CD4-positive, alpha-beta T cell treated with Interleukin-12 subunit alpha and Interleukin-12 subunit beta, for 1 hour (primary cell): ENCODE measurements around the gene STARD13.

Source experiments
- DNase-seq: peaks from one replicate; pipeline ENCODE4 v3.0.0-alpha.2; 2020

Gene STARD13

GRCh38 chr13:33274264-33274663 is 11.3 kb downstream of the STARD13 start:
- DNase-seq, result no peak

GRCh38 chr13:33272531-33273124 is 12.9 kb downstream of the STARD13 start:
- no peak for DNase-seq

GRCh38 chr13:33271759-33272158 is 13.8 kb downstream of the STARD13 start:
- no peak for DNase-seq

GRCh38 chr13:33270895-33271538 is 14.5 kb downstream of the STARD13 start:
- no peak for DNase-seq

GRCh38 chr13:33265607-33266006 is 19.9 kb downstream of the STARD13 start:
- DNase-seq, result no peak

GRCh38 chr13:33265133-33265532 is 20.4 kb downstream of the STARD13 start:
- no peak for DNase-seq

DNA sequence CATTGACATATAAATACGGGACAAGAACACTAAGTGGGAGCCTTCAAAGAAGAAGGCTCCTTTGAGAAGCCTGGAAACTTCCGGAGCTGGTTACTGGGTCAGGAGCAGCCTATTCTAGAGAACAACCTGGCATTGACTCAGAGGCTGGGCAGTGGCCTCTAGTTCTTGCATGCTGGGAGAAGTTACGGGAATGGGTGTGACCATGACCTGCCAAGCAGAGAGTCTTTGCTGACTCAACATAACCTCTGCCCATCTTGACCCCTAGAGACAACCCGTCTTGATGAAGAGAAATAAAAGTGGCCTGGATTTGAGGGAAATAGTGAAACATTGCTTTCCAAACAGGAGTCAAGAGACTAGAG is 21.0 kb downstream of the STARD13 start:
- DNase-seq, result no peak

GRCh38 chr13:33263976-33264619 is 21.5 kb downstream of the STARD13 start:
- no peak for DNase-seq

GRCh38 chr13:33263484-33263883 is 22.1 kb downstream of the STARD13 start:
- no peak for DNase-seq

GRCh38 chr13:33262997-33263396 is 22.6 kb downstream of the STARD13 start:
- DNase-seq, result no peak

DNA sequence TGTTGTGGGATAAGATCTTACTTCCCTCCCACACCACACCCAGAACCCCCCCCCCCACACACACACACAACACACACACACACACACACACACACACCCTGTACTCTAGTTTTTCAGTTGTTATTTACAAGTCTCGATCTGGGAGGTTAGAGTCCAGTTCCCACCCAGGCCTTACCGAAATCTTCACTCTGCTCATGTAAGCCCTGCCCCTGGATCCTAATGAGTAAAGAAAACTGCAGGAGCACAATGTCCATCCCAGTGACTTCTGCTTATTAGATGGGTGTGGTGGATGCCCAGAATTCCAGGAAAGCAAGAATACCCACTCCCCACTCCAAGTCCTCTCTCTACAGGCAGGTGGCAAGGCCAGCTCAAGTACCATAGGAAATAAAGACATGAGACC is 23.0 kb downstream of the STARD13 start:
- DNase-seq, result no peak

- DNase-seq, result no peak
Measured at GRCh38 chr13:33262062-33262487, 23.5 kb downstream of the STARD13 start.

DNA sequence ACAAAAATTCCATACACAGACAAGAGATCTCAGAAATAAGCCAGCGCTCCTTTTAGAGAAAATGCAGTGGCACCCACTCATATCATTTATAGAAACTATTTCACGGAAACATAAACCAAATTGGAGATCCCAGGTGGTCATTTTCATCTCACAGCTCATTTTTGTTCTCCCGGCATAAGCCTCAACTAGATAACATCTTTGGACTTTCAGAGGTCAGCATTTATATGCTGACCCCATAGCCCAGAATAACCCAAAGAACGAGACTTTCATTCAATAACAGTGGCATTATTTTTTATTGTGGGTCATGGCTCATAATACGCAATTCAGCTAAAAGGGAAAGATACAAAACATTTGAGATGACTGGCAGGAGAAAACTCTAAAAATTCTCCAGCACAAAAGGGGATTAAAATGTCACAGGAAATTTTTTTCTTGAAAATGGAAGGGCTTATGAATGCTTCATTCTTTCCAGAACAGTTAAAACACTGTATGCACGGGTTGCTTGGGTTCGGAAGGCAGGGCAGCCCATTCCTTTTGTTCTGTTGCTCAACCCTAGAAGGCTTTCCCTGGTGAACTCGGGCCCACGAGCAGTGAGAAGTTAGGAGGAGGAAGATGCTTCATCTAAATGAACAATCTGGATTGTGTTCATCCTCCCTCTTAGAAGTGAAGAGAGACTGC is 24.0 kb downstream of the STARD13 start:
- DNase-seq, result no peak

GRCh38 chr13:33260168-33261098 is 25.1 kb downstream of the STARD13 start:
- DNase-seq, result no peak

- no peak for DNase-seq
Measured at GRCh38 chr13:33259296-33259695, 26.3 kb downstream of the STARD13 start.

- DNase-seq, result no peak
Measured at GRCh38 chr13:33258808-33259193, 26.8 kb downstream of the STARD13 start.

DNA sequence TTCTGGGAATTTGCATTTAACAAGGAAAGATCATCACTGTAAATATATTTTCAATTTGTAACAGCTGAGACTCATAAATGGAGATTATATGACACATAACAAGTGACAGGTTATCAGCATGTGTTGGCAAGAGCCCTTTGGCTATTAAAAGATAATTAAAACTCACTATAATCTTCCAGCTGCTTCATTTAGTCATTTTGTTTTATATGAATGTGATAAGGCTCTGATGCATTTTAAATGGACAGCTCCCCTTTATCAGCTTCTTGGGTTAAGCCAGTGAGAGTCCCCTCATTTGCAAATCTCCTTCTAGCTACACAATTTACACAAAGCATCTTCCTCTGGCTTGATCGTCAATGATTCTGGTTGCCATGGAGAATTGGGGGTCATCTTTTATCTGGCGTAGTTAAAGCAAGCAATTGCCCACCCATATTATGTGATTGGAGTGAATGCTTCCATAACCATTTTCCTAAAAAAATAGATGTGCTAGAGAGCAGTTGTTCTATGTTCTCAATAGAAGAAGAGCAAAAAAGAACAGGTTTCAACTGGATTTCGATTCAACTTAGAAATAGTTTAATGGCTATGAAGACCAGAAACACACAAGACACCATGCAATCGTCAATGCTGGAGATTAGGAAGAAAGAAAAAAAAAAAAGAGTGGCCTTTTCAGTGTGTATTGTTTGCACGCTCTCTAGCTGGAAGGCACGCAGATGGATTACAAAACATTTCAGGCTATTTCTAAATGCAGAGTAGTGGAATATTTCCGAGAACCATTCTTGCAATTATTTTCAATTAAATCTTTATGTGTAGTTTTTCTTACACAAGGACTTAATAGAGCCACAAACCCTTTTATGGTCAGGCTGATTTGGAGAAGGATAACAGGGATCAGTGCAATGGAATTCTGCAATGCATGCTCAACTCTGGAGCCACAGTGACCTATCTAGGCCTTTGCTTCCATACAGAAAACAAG is 27.4 kb downstream of the STARD13 start:
- no peak for DNase-seq

- no peak for DNase-seq
Measured at GRCh38 chr13:33256148-33256840, 29.3 kb downstream of the STARD13 start.

DNA sequence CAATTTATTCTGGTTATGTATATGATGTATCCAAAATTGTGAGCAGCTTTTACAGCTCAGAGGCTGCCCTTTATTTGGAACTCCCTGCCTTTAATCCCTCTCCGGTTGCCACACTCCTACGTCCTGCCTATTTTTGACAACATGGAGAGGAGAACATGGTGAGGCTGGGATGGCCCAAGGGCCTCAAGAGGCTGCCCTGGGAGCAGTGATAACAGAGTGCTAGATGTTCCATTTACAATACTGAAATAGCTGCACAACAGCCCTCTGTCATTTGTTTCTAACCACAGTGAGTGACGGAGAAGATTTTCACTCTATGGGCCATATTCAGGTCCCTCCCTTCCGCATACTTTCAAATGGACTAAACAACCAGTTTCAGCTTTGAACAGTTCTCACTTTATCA is 33.4 kb downstream of the STARD13 start:
- DNase-seq, result no peak

- DNase-seq, result no peak
Measured at GRCh38 chr13:33251131-33251661, 34.4 kb downstream of the STARD13 start.

GRCh38 chr13:33250609-33251008 is 34.9 kb downstream of the STARD13 start:
- DNase-seq, result no peak
